Measurements from ENCODE around the gene JAM3.
A peak's percentile ranks its signal among the peaks of the same experiment; 100 is the strongest.

JAM3 gene

GRCh38 chr11:134068829-134069425, at the start of gene JAM3:
Gene JAM3 (plus strand): TSS chr11:134069072. CDS start chr11:134069084, 12 bp downstream.
- peak; percentile 92 for DNase-seq (ENCODE audit: extremely low read depth in 1 of 2, low read depth in 1 of 2)

GRCh38 chr11:134019500-134019899, 49.4 kb upstream of the JAM3 start:
- DNase-seq (ENCODE audit: extremely low read depth in 1 of 2, low read depth in 1 of 2), result no peak

DNA sequence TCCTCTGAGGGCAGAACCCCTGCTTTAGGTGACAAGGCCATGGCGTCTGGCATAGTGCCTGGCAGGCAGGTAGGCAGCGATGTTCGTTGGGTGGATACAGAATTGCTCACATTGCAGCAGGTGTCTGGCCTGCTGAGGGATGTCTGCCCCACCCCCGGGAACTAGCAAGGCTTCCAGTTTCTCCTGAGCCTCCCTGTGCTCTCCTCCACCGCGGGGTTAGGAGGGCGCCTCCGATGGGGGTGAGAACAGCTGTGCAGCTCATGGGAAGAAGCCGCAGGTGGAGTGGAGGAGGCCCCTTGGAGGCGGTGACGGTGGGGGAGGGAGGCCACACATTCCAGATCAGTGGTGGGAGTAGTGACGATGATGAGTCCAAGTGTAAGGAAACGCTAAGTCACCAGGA, 48.3 kb upstream of the JAM3 start:
- no peak for DNase-seq (ENCODE audit: extremely low read depth in 1 of 2, low read depth in 1 of 2)

- DNase-seq (ENCODE audit: extremely low read depth in 1 of 2, low read depth in 1 of 2), result no peak
These were observed 47.5 kb upstream of the JAM3 start for GRCh38 chr11:134021326-134021725.

- no peak for DNase-seq (ENCODE audit: extremely low read depth in 1 of 2, low read depth in 1 of 2)
These were observed 46.1 kb upstream of the JAM3 start for GRCh38 chr11:134022748-134023147.

DNA sequence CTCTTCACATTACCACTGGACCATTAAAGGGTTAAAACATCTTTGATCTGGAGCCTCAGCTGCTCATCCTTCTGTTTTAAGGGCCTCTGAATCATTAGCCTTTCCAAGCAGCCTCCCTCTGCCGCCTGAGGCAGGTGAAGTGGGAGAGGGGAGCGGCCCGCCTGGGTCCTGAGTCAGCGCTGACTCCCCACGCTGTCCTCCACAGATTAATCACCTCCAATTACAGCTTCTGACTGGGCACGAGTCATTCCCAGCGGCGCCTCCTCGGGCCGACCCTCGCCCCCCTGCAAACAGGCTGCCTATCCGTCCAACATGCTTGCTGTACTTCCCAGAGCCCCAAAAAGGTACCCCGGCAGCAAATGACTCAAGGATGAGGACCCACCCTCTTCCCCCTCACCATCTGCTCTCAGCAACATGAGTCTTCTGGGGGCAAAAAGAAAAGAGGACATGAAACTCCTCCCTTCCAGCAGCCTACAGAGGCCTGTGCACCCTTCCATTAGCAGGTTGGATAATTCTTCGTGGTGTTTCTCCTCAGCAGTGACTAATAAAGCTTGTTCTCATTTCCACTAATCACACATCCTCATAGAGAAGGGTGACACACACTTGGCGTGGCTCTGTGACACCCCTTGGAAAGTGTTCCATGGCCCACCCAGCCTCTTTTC, 44.3 kb upstream of the JAM3 start:
- peak; percentile 33 to 65 for DNase-seq (ENCODE audit: extremely low read depth in 1 of 2, low read depth in 1 of 2)

GRCh38 chr11:134025082-134025429, 43.8 kb upstream of the JAM3 start:
- no peak for DNase-seq (ENCODE audit: extremely low read depth in 1 of 2, low read depth in 1 of 2)

- no peak for DNase-seq (ENCODE audit: extremely low read depth in 1 of 2, low read depth in 1 of 2)
These were observed 42.1 kb upstream of the JAM3 start for GRCh38 chr11:134026655-134027343.

- DNase-seq (ENCODE audit: extremely low read depth in 1 of 2, low read depth in 1 of 2), result no peak
These were observed 41.2 kb upstream of the JAM3 start for GRCh38 chr11:134027671-134028070.

DNA sequence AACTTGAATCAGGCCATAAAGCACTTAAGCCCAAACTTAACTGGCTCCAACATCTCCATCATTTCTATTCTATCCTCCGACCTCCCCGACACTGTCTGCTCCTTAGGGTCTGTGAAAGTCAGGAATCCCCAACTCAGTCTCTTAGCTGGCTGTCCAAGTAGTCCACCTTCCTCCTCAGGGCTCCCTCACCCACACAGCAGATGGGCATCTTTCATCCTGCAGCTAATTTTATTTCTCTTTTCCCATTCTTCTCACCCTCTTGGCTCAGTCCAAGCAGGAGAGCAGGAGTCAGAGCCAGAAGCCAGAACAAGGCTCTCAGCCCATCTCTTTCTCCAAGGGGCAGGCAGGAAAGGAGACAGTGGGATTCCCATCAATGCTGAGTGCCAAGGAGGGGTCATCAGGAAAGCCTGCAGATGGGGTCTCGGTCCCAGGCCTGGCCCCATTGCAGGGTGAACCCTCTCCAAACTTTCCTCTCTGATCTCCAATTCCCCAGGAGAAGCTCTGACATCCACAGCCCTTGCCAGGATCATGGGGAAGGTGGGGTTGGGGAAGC, 40.4 kb upstream of the JAM3 start:
- DNase-seq (ENCODE audit: extremely low read depth in 1 of 2, low read depth in 1 of 2), result no peak

- no peak for DNase-seq (ENCODE audit: extremely low read depth in 1 of 2, low read depth in 1 of 2)
These were observed 38.0 kb upstream of the JAM3 start for GRCh38 chr11:134030853-134031252.

DNA sequence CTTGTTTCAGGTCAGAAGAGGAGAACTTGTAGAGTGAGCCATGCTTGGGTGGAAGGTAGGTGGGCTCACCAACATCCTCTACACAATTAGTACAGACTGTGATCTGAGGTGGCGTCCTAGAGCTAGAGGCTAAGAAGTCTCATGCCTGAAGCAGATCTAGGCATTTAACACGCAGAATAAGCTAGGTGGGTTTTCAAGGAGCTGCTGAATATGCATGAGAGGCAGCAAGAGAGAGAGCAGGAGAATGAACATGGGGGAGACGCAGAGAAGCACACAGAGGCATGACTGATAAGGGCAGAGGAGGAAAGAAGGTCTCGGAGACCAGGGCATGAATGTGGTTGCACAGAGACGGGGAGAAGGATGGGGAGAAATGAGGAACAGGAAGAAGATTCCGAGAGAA, 36.8 kb upstream of the JAM3 start:
- no peak for DNase-seq (ENCODE audit: extremely low read depth in 1 of 2, low read depth in 1 of 2)

- no peak for DNase-seq (ENCODE audit: extremely low read depth in 1 of 2, low read depth in 1 of 2)
These were observed 36.3 kb upstream of the JAM3 start for GRCh38 chr11:134032501-134033091.

GRCh38 chr11:134033276-134033675, 35.6 kb upstream of the JAM3 start:
- DNase-seq (ENCODE audit: extremely low read depth in 1 of 2, low read depth in 1 of 2), result no peak

GRCh38 chr11:134033696-134034491, 35.0 kb upstream of the JAM3 start:
- peak; percentile 33 to 69 for DNase-seq (ENCODE audit: extremely low read depth in 1 of 2, low read depth in 1 of 2)

DNA sequence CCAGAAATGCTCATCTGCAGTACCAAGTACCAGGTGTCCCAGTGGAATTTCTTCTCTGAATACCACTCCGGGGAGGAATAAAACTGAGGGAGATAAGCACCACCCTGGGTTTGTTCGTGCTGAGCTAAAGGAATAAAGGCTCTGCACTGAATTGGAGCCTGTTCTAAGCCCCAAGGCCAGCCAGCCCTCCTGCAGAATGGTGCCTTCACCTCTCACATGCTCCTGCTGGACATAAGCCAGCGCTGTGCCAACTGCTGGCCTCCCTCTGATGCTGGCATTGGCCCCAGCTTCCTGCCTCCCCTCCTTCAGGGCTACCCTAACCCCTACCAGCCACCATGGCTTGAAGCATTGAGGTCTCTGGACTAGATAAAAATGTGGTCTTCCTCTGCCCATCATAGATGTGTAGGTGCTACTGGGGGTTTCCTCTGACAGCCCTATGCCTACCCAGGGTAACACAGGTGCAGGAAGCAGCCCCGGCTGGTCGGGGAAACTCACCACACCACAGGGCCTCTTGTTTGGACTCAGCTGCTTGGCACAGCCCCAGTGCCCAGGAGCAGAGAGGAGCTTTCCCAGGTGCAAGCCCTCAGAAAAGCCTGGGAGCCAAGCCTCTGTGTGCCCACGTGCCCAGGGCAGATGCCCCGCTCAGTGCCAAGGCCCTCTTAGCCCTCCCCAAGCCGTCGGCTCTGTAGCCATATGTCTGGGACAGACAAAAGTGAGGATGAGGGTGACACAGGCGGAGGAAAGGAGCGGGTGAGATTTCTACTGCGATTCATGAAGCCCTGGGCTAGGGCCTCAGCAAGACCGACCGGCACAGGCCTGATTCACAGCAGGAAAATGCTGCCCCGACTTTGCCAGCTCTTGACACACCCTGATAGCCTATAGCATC, 34.1 kb upstream of the JAM3 start:
- no peak for DNase-seq (ENCODE audit: extremely low read depth in 1 of 2, low read depth in 1 of 2)

GRCh38 chr11:134036492-134037045, 32.3 kb upstream of the JAM3 start:
- no peak for DNase-seq (ENCODE audit: extremely low read depth in 1 of 2, low read depth in 1 of 2)

GRCh38 chr11:134037046-134037908, 31.6 kb upstream of the JAM3 start:
- DNase-seq (ENCODE audit: extremely low read depth in 1 of 2, low read depth in 1 of 2), result no peak

Measured in stimulated activated CD8-positive, alpha-beta memory T cell treated with anti-CD3 and anti-CD28 coated beads, Interleukin-7, amount 100 ng/mL, for 48 hours (primary cell).